Right lobe of liver (tissue), 4 donors: Measurements from ENCODE around the gene NTM.

ENCODE experiments used
- POLR2A ChIP-seq: fragments of 450-650 bp; IDR thresholded peaks from one replicate; pipeline ENCODE4 v1.6.1; 2017; ENCODE audit warnings: antibody characterized with exemption, mild to moderate bottlenecking
- TF ChIP-seq, protein P1 (sequence below), 4 donors: fragments of 200-600 bp in 3 of 4; fragments of 450-650 bp in 1 of 4; IDR thresholded peaks; one replicate each; pipeline versions ENCODE4 v1.5.1 to v1.8.0; 2016 to 2022; ENCODE audit warnings: antibody characterized with exemption in 4 of 4, mild to moderate bottlenecking in 2 of 4
- donor health status: DM: no; HTN: no; CAD: no.
- donor health status: DM: no; HTN: no; CAD: no.
- donor health status: DM: no; HTN: yes; CAD: no.

DNA sequence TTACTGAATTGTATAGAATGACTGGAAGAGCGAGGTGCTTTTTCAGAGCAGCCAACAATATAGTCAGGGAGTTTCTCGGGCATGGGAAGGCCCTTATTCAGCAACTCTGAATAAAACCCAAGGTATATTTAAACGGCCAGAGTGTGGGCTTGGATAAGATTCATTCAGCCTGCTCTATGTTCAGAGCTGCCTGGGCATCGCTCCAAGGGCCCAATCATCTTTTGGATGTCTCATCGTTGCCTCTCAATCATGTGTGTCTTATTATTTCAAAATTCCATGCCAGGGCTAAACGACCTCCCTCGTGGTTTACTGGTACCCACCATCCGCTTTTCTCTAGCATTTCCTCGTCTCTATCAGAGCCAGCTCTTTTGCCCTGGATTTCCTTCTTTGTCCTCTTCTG is 19.5 kb upstream of the NTM start:
- TF ChIP-seq, protein P1, sequence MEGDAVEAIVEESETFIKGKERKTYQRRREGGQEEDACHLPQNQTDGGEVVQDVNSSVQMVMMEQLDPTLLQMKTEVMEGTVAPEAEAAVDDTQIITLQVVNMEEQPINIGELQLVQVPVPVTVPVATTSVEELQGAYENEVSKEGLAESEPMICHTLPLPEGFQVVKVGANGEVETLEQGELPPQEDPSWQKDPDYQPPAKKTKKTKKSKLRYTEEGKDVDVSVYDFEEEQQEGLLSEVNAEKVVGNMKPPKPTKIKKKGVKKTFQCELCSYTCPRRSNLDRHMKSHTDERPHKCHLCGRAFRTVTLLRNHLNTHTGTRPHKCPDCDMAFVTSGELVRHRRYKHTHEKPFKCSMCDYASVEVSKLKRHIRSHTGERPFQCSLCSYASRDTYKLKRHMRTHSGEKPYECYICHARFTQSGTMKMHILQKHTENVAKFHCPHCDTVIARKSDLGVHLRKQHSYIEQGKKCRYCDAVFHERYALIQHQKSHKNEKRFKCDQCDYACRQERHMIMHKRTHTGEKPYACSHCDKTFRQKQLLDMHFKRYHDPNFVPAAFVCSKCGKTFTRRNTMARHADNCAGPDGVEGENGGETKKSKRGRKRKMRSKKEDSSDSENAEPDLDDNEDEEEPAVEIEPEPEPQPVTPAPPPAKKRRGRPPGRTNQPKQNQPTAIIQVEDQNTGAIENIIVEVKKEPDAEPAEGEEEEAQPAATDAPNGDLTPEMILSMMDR (IDR thresholded peaks at IDR 0.05) = no peak
- no peak for TF ChIP-seq POLR2A
